Measurements from ENCODE around the gene NTF3.

- no peak for TF ChIP-seq EP300 (IDR thresholded peaks at IDR 0.05; ENCODE audit: borderline replicate concordance in 1 of 2, low read depth in 1 of 2, low read length in 1 of 2)
- TF ChIP-seq CTCF (IDR thresholded peaks at IDR 0.05) = no peak
- no peak for TF ChIP-seq JUND (IDR thresholded peaks at IDR 0.05)
- no peak for TF ChIP-seq PBX3 (IDR thresholded peaks at IDR 0.05)
- TF ChIP-seq RAD21 (IDR thresholded peaks at IDR 0.05; ENCODE audit: low read length) = no peak
- TF ChIP-seq EZH2phosphoT487 (IDR thresholded peaks at IDR 0.05; ENCODE audit: borderline replicate concordance, low read depth) = no peak
- no peak for TF ChIP-seq TAF1 (IDR thresholded peaks at IDR 0.05; ENCODE audit: borderline replicate concordance, low read depth, low read length)
- no peak for TF ChIP-seq YY1 (IDR thresholded peaks at IDR 0.05; ENCODE audit: low read depth)
- no peak for TF ChIP-seq TCF12 (IDR thresholded peaks at IDR 0.05)
Observed at GRCh38 chr12:5487076-5487475, 55.2 kb downstream of the NTF3 start.
